ENCODE measurements around the gene ADGRF5. TPM values are rescaled to one million over a fixed set of nuclear protein-coding genes. Genes with fewer than 3 reads are reported as not detected.

Gene ADGRF5
- total RNA-seq, 1 experiment from 2014 or later, result not detected

Other genes starting within 250 kb of the ADGRF5 start
- not detected in 2 replicates for gene TDRD6, start 234.1 kb downstream of the ADGRF5 start, total RNA-seq (2014; rRNA removed; shearing (Covaris generic))
- gene PLA2G7, start 186.6 kb downstream of the ADGRF5 start, total RNA-seq (2014; rRNA removed; shearing (Covaris generic)), result not detected in 2 replicates
- not detected in 2 replicates for gene ANKRD66, start 175.0 kb downstream of the ADGRF5 start, total RNA-seq (2014; rRNA removed; shearing (Covaris generic))
- gene MEP1A, start 128.5 kb downstream of the ADGRF5 start, total RNA-seq (2014; rRNA removed; shearing (Covaris generic)), result 0.08 and 1.0 TPM in 2 replicates
- gene ADGRF1, start 120.4 kb upstream of the ADGRF5 start, total RNA-seq (2014; rRNA removed; shearing (Covaris generic)), result not detected in 2 replicates

Data from SJSA1 (cell line).